Retina (tissue), 1 donor: Measurements from ENCODE around the gene RAPGEF6.
"Not testable (repeated sequence)": the region's sequence is repeated elsewhere in the genome, so short reads cannot be mapped to it uniquely, and the experiment has no call there.

Source experiments
- DNase-seq: peaks from one replicate; pipeline ENCODE4 v3.0.0-alpha.2; 2016

RAPGEF6 gene

DNA sequence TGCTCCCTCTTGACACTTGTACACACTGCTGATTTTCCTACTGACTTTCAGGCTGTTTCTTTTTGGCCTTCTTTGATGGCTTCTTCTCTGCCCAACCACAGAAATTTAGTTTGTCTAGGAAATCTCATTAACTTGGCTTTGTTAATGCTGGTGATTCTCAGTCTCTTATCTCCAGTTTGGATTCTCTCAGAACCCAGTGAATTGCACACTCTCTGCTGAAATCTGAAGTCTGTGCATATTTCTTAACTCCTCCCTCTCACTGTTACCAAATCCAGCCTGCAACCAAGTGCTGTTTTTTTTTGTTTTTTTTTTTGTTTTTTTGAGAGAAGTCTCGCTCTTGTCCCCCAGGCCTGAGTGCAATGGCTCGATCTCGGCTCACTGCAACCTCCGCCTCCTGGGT, 254.0 kb downstream of the RAPGEF6 start:
- no peak for DNase-seq

DNA sequence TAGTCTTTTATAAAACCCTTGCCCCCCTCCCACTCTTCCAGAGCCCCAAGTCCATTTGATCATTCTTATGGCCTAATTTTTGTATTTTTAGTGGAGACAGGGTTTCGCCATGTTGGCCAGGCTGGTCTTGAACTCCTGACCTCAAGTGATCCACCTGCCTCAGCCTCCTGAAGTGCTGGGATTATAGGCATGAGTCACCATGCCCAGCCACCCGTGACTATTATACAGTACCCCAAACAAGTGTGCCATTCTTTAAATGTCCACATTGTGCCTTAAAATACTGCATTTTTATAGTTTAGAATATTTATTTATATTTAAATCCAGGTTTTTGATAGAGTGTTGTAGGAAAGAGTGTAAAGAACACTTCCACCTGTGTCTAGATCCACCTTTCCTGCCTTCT, 254.8 kb downstream of the RAPGEF6 start:
- not testable (repeated sequence) for DNase-seq

DNA sequence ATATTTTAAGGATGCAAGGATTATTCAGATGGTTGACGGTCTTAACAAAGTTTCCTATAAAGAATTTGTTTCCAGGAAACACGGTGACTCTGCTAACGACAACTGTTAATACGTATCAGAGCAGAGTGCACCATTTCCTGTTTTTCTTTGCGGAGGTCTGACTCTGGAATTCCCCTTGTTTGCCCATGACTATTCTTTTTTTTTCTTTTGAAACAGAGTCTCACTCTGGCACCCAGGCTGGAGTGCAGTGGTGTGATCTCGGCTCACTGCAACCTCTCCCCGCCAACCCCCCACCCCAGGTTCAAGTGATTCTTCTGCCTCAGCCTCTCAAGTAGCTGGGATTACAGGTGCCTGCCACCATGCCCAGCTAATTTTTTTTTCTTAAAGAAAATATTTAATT, 255.3 kb downstream of the RAPGEF6 start:
- no peak for DNase-seq

DNA sequence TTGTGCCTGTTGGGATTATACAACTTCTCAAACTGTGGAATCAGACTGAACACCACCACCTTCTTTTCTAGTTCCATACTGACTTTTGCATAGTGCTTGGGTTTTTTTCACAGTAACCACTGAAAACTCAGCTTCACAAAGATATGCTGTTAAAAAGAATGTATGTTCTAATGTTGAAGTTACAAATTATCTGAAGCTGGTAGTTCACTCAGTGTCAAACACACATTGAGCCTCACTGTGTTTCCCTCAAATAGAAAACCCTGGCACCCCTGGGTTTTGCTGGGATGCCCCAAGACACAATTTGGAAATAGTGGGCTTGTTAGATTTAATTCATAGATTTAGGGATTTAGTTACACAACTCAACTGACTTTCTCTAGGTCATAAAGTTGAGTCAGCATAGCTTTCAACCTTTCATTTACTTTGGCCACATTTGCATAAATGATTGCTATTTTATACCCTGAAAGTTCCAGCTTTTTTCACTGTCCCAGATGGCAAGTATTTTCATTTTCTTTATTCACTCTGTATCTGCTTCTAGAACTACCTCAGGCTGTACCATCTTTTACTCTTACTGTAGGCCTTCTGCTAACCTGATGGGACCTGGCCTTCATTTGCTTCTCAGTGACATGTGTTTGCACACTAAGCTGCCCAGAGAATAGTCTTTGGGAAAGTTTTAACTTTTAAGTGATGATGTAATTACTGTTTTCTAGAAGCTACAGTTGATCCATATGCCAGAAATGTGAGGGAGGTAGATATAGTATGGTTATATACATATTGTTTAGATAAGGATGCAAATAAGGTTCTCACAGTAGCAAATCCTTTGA, 256.1 kb downstream of the RAPGEF6 start:
- DNase-seq: no peak

DNA sequence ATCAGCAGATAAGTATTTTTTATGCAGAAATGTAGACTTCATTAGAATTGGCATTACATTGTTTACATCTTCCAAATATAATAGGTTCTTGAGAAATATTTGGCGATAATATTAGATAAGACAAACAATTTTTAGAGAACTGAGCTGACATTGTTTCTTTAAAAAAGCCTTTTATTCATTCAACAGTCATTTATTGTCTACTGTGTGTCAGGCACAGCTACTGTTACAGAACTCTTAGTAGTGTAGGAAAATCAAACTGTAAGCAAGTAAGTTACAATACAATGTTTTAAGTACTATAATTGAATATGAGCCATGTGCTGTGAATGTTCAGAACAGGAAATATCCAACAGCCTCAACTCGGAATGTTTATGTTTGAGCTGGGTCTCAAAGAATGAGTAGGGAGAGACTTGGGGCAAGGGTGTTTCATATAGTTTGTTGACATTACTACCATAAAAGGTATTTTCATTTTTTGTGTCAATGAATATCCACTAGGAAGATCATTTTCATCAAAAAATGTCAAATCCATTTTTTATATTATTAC, 257.2 kb downstream of the RAPGEF6 start:
- DNase-seq: no peak

DNA sequence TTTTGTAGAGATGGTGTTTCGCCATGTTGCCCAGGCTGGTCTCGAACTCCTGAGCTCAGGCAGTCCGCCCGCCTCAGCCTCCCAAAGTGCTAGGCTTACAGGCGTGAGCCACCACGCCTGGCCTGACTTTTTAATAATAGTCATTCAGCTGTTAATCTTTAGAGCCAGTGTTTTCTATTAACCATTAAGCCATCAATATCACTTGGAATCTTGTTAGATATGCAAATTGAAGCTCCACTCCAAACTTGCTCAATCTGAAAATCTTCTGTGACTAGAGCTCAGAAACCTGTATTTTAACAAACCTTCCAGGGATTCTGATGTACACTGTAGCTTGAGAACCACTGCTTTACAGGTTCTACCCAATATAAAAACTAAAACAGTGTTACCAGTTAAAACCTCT, 257.7 kb downstream of the RAPGEF6 start:
- no peak for DNase-seq

DNA sequence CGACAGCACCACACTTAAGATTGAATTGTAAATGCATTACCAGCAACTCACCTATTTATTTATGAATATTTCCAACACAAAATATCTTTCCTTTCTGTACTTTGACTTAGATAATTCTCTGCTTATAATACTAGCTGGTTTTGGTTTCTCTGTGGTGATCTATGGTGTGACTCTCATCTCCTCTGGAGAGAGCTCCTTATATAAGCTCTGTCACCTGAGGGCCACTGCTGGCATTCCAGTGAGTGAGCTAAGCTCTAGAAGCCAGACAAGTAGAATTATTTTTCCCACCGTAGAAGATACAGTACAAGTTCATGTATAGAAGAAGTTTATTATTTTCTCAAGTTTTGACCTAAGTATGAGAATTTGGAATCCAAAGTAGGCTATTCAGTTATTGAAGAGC, 259.7 kb downstream of the RAPGEF6 start:
- DNase-seq: no peak
